ENCODE measurements around the gene RABIF. TPM values are rescaled to one million over a fixed set of nuclear protein-coding genes. Genes with fewer than 3 reads are reported as not detected.
"Not testable (repeated sequence)": the region's sequence is repeated elsewhere in the genome, so short reads cannot be mapped to it uniquely, and the experiment has no call there.

The RABIF gene
- 10 to 100 TPM in 1 of 9 donors, 1 to 10 TPM in 8; 3.1 to 10.6 (median 6.9) TPM for total RNA-seq
- 1 to 10 TPM; 3.6 to 10.0 (median 3.8) TPM for polyA plus RNA-seq
- long read RNA-seq, donor 1, transcript RABIF-201 (2 exons, 2,430 nt): major isoform, 8 of 8 reads
- long read RNA-seq, donor 1, partial matches to known transcripts: 0 of 8 reads
- long read RNA-seq, donor 1, other reads (novel, unspliced or antisense): 0 of 8 reads
- long read RNA-seq, donor 2, transcript RABIF-201 (2 exons, 2,430 nt): major isoform, 7 of 7 reads
- long read RNA-seq, donor 2, partial matches to known transcripts: 0 of 7 reads
- long read RNA-seq, donor 2, other reads (novel, unspliced or antisense): 0 of 7 reads
- long read RNA-seq, donor 3, transcript RABIF-201 (2 exons, 2,430 nt): major isoform, 9 of 9 reads
- long read RNA-seq, donor 3, partial matches to known transcripts: 0 of 9 reads
- long read RNA-seq, donor 3, other reads (novel, unspliced or antisense): 0 of 9 reads
- long read RNA-seq, donor 4, transcript RABIF-201 (2 exons, 2,430 nt): major isoform, 11 of 13 reads
- long read RNA-seq, donor 4, partial matches to known transcripts: 0 of 13 reads
- long read RNA-seq, donor 4, other reads (novel, unspliced or antisense): 2 of 13 reads
- long read RNA-seq, donor 5, transcript RABIF-201 (2 exons, 2,430 nt): major isoform, 26 of 27 reads
- long read RNA-seq, donor 5, partial matches to known transcripts: 0 of 27 reads
- long read RNA-seq, donor 5, other reads (novel, unspliced or antisense): 1 of 27 reads
- long read RNA-seq, donor 6, transcript RABIF-201 (2 exons, 2,430 nt): major isoform, 7 of 7 reads
- long read RNA-seq, donor 6, partial matches to known transcripts: 0 of 7 reads
- long read RNA-seq, donor 6, other reads (novel, unspliced or antisense): 0 of 7 reads
- long read RNA-seq, donor 7, transcript RABIF-201 (2 exons, 2,430 nt): major isoform, 9 of 9 reads
- long read RNA-seq, donor 7, partial matches to known transcripts: 0 of 9 reads
- long read RNA-seq, donor 7, other reads (novel, unspliced or antisense): 0 of 9 reads
- long read RNA-seq, donor 8, transcript RABIF-201 (2 exons, 2,430 nt): major isoform, 11 of 11 reads
- long read RNA-seq, donor 8, partial matches to known transcripts: 0 of 11 reads
- long read RNA-seq, donor 8, other reads (novel, unspliced or antisense): 0 of 11 reads
- long read RNA-seq, donor 9, transcript RABIF-201 (2 exons, 2,430 nt): major isoform, 14 of 14 reads
- long read RNA-seq, donor 9, partial matches to known transcripts: 0 of 14 reads
- long read RNA-seq, donor 9, other reads (novel, unspliced or antisense): 0 of 14 reads
- long read RNA-seq, donor 10, transcript RABIF-201 (2 exons, 2,430 nt): major isoform, 8 of 8 reads
- long read RNA-seq, donor 10, partial matches to known transcripts: 0 of 8 reads
- long read RNA-seq, donor 10, other reads (novel, unspliced or antisense): 0 of 8 reads

DNA sequence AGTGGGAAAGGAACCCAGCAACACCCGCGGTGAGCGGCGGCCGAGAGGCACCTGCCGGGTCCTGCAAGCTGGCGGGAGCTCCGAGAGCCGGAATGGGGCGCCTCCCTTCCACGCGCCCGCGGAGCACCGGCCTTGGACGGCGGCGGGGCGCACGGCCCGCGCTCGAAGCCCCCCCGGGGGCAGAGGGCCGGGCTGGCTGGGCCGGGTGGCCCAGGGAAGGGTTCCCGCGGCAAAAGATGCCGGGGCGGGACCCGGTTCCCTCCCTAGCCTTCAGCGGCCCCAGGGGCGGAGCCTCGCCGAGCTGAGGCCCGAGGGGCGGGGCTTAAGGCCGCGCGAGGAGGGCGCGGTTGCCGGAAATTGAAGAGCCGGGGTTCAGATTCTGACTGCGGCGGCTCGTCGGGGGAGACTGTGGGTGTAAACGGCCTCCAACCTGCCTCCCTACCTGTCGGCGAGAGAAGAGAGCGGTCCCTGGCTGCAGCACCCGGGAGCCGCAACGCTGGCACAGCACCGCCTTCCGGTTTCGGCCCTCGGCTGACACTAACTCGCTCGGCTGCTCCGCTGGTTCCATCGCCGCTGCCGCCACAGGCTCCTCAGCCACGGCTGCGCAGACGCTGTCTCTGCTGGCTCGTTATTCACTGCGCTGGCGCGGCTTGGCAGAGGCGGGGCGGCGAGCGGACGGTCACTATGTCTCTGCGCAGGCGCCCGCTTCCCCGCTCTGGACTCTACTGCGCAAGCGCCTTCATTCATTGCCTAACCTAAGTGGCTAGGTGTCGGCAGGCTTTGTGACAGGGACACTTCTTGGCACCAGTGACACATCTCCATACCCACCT lies at the start of gene RABIF:
TSS of gene RABIF (minus strand) at position 619 of the 830 bp plus-strand sequence. CDS start at position 568, 51 bp downstream.
- WGBS, 4 donors: 0% methylated on average over 16 to 84 of the region's 84 CpGs
- Histone ChIP-seq H3K4me3 (peak within 1 kb of the TSS; percentile 49 to 82 (median 58)), H3K9me3 (replicated peaks in 1 of 3) (no peaks in the 10 kb centered on the region), H3K36me3 (replicated peaks in 1 of 2) (peaks cover 0 to 26% of the 10 kb centered on the region in 2 donors), H3K4me1 (replicated peaks in 1 of 2) (peaks cover 5 to 14% of the 10 kb centered on the region in 2 donors), H3K27ac (peak within 1 kb of the TSS; percentile 42 to 94 (median 90)), H3K27me3 (no peaks in the 10 kb centered on the region)
- intact Hi-C loops (cut with DNase I): no loop called here
- peak; percentile 83 to 85 for TF ChIP-seq POLR2A (IDR thresholded peaks at IDR 0.05)
- TF ChIP-seq, protein P1, sequence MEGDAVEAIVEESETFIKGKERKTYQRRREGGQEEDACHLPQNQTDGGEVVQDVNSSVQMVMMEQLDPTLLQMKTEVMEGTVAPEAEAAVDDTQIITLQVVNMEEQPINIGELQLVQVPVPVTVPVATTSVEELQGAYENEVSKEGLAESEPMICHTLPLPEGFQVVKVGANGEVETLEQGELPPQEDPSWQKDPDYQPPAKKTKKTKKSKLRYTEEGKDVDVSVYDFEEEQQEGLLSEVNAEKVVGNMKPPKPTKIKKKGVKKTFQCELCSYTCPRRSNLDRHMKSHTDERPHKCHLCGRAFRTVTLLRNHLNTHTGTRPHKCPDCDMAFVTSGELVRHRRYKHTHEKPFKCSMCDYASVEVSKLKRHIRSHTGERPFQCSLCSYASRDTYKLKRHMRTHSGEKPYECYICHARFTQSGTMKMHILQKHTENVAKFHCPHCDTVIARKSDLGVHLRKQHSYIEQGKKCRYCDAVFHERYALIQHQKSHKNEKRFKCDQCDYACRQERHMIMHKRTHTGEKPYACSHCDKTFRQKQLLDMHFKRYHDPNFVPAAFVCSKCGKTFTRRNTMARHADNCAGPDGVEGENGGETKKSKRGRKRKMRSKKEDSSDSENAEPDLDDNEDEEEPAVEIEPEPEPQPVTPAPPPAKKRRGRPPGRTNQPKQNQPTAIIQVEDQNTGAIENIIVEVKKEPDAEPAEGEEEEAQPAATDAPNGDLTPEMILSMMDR (IDR thresholded peaks at IDR 0.05): peak in 2 of 6 experiments; percentile 9 to 11
- peak; percentile 94 to 98 (median 96) for DNase-seq

DNA sequence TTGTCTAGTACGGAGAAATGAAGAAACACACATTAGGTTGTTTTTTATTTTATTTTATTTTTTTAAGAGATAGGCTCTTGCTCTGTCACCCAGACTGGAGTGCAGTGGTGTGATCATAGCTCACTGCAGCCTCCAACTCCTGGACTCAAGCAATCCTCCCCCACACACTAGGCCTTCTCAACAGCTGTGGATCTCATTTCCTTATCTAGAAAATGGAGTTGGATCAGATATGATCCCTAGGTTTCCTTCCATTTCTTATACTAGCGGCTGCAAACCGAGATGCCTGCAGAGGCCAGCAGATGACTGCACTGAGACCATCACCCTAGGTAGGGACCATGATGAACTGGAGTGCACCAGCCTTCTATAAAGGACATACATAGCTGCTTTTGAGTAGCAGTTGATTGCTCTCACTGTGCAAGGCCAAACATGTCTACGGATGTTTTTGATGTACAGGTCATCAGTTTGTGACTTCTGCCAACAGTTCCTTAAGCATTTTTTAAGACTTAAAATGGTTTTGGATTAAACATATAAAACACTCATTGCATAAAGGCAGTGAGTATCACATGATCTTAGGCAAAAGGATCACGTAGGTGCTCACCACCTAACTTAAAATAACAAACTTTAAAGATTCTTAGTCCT lies 49.5 kb upstream of the RABIF start:
- Histone ChIP-seq H3K9me3 (replicated peaks in 1 of 3) (no peaks in the 10 kb centered on the region), H3K27ac (no peak overlapping the region), H3K4me1 (replicated peaks in 1 of 2) (no peaks in the 10 kb centered on the region), H3K4me3 (no peak overlapping the region), H3K36me3 (replicated peaks in 1 of 2) (peaks cover 0 to 33% of the 10 kb centered on the region in 2 donors), H3K27me3 (no peaks in the 10 kb centered on the region)
- intact Hi-C loops (cut with DNase I): no loop called here
- no peak for DNase-seq
- TF ChIP-seq, protein P1 (IDR thresholded peaks at IDR 0.05): no peak
- no peak for TF ChIP-seq POLR2A (IDR thresholded peaks at IDR 0.05)
- 64 to 80% (median 76%) methylated on average over 5 of the region's 5 CpGs for WGBS, 4 donors

DNA sequence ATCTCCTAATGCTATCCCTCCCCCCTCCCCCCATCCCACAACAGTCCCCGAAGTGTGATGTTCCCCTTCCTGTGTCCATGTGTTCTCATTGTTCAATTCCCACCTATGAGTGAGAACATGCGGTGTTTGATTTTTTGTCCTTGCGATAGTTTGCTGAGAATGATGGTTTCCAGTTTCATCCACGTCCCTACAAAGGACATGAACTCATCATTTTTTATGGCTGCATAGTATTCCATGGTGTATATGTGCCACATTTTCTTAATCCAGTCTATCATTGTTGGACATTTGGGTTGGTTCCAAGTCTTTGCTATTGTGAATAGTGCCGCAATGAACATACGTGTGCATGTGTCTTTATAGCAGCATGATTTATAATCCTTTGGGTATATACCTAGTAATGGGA lies 47.5 kb upstream of the RABIF start:
- intact Hi-C loops (cut with DNase I); H3K4me3 ChIP-seq: not testable (repeated sequence)
- WGBS, 4 donors: 83 to 88% methylated on average over 1 of the region's 6 CpGs; no CpG with 5 or more reads in 2 of the 4 donors

More for the DNA sequence above, 47.5 kb upstream of the RABIF start:
- H3K27ac ChIP-seq; H3K27me3 ChIP-seq; H3K9me3 ChIP-seq (replicated peaks in 1 of 3); H3K4me1 ChIP-seq (replicated peaks in 1 of 2); DNase-seq: not testable (repeated sequence)
- peaks cover 0 to 13% of the 10 kb centered on the region in 2 donors for H3K36me3 ChIP-seq (replicated peaks in 1 of 2)

Measured in adrenal gland (tissue), 19 donors.